NCI-H2196 treated with DMSO at 0.1 percent for 48 hours (cell line): ENCODE results near the gene OBSCN.
"Not testable (repeated sequence)": the region's sequence is repeated elsewhere in the genome, so short reads cannot be mapped to it uniquely, and the experiment has no call there.

Experiments used
- DNase-seq: peaks from one replicate; lab custom pipeline; 2025; ENCODE audit not compliant: unreplicated experiment; lab: John Stamatoyannopoulos, UW

The OBSCN gene

GRCh38 chr1:228212966-228213844, 5.4 kb downstream of the OBSCN start:
- DNase-seq: peak; percentile 72

- no peak for DNase-seq
Measured at GRCh38 chr1:228213917-228214808, 6.3 kb downstream of the OBSCN start.

- DNase-seq: no peak
Measured at GRCh38 chr1:228214921-228215662, 7.2 kb downstream of the OBSCN start.

- no peak for DNase-seq
Measured at GRCh38 chr1:228215663-228216116, 7.8 kb downstream of the OBSCN start.

GRCh38 chr1:228216371-228217320, 8.8 kb downstream of the OBSCN start:
- no peak for DNase-seq

- DNase-seq: no peak
Measured at GRCh38 chr1:228217551-228218344, 9.9 kb downstream of the OBSCN start.

- no peak for DNase-seq
Measured at GRCh38 chr1:228218513-228219244, 10.8 kb downstream of the OBSCN start.

- DNase-seq: no peak
Measured at GRCh38 chr1:228219245-228219961, 11.6 kb downstream of the OBSCN start.

- no peak for DNase-seq
Measured at GRCh38 chr1:228219962-228220780, 12.3 kb downstream of the OBSCN start.

- not testable (repeated sequence) for DNase-seq
Measured at GRCh38 chr1:228221097-228221496, 13.3 kb downstream of the OBSCN start.

- no peak for DNase-seq
Measured at GRCh38 chr1:228222548-228222947, 14.7 kb downstream of the OBSCN start.

- DNase-seq: no peak
Measured at GRCh38 chr1:228224198-228225164, 16.6 kb downstream of the OBSCN start.

- no peak for DNase-seq
Measured at GRCh38 chr1:228225165-228225710, 17.4 kb downstream of the OBSCN start.

- no peak for DNase-seq
Measured at GRCh38 chr1:228225740-228226139, 17.9 kb downstream of the OBSCN start.

GRCh38 chr1:228226141-228226874, 18.5 kb downstream of the OBSCN start:
- DNase-seq: no peak
